PC-9 (cell line): ENCODE data around the gene LALBA. TPM values are rescaled to one million over a fixed set of nuclear protein-coding genes. Genes with fewer than 3 reads are reported as not detected.

Experiments used
- BruUV-seq: library from RNA; stranded (reverse); fragments of 400-500 nt; replicated peaks from 2 replicates; lab custom pipeline; 2021; lab: Mats Ljungman, UMichigan
- CTCF ChIA-PET: fragments of 300-600 bp; sonication (Branson Sonifier 250); formaldehyde crosslinking; loops from one replicate; lab custom pipeline; 2022; ENCODE audit warnings: antibody characterized with exemption; lab: Charles Lee
- POLR2A ChIA-PET: fragments of 300-600 bp; sonication (Branson Sonifier 250); formaldehyde crosslinking; loops from one replicate; lab custom pipeline; 2022; ENCODE audit warnings: antibody characterized with exemption; ENCODE audit not compliant: unreplicated experiment; lab: Charles Lee
- DNase-seq, 2 experiments: peaks; one replicate each; pipeline versions ENCODE4 v3.0.0 to v3.0.0-alpha.2; 2015 to 2022; ENCODE audit warnings: mixed read lengths in 1 of 2
- H2AFZ ChIP-seq: fragments of 200-600 bp; sonication (generic); 2 replicates; pipeline ENCODE4 v1.8.1; 2017; ENCODE audit warnings: antibody characterized with exemption
- H3F3A ChIP-seq: fragments of 200-600 bp; sonication (generic); 2 replicates; pipeline ENCODE4 v1.8.1; 2017; ENCODE audit warnings: antibody characterized with exemption, mild to moderate bottlenecking, low read depth; ENCODE audit not compliant: insufficient read depth
- H3K27ac ChIP-seq: fragments of 200-600 bp; sonication (generic); 2 replicates; pipeline ENCODE4 v1.6.1; 2016; ENCODE audit warnings: mixed run types
- H3K27me3 ChIP-seq: fragments of 200-600 bp; sonication (generic); 2 replicates; pipeline ENCODE4 v1.6.1; 2016; ENCODE audit warnings: low read depth, mixed run types; ENCODE audit not compliant: insufficient read depth
- H3K36me3 ChIP-seq: fragments of 200-600 bp; sonication (generic); 2 replicates; pipeline ENCODE4 v1.6.1; 2016; ENCODE audit warnings: low read depth, mixed run types
- H3K4me1 ChIP-seq: fragments of 200-600 bp; sonication (generic); replicated peaks from 2 replicates; pipeline ENCODE4 v1.6.1; 2016; ENCODE audit warnings: mixed run types; ENCODE audit not compliant: insufficient read depth
- H3K4me2 ChIP-seq: fragments of 200-600 bp; sonication (generic); 2 replicates; pipeline ENCODE4 v1.6.1; 2017; ENCODE audit warnings: mixed run types
- H3K4me3 ChIP-seq: fragments of 200-600 bp; sonication (generic); 2 replicates; pipeline ENCODE4 v1.6.1; 2016; ENCODE audit warnings: mixed run types
- H3K79me2 ChIP-seq: fragments of 200-600 bp; sonication (generic); 2 replicates; pipeline ENCODE4 v1.6.1; 2017; ENCODE audit warnings: low read depth, mixed run types
- H3K9me2 ChIP-seq: fragments of 200-600 bp; sonication (generic); 2 replicates; pipeline ENCODE4 v1.8.1; 2017; ENCODE audit warnings: mild to moderate bottlenecking; ENCODE audit not compliant: insufficient read depth
- H3K9me3 ChIP-seq: fragments of 200-600 bp; sonication (generic); 2 replicates; pipeline ENCODE4 v1.8.1; 2016; ENCODE audit warnings: low read depth; ENCODE audit not compliant: insufficient read depth
- H4K20me1 ChIP-seq: fragments of 200-600 bp; sonication (generic); 2 replicates; pipeline ENCODE4 v1.8.1; 2017; ENCODE audit not compliant: insufficient read depth
- EZH2 ChIP-seq: fragments of 200-600 bp; sonication (generic); IDR thresholded peaks from 2 replicates; pipeline ENCODE4 v1.8.0; 2017; ENCODE audit warnings: antibody characterized with exemption, low read depth
- intact Hi-C: fragments of 100-400 bp; cut with micrococcal nuclease; formaldehyde crosslinking; loops from one replicate; pipeline ENCODE4 v1.10.0; 2022; ENCODE audit not compliant: unreplicated experiment
- total RNA-seq: library from RNA; stranded (reverse); gene quantifications from 2 replicates; pipeline ENCODE4 v1.2.3, GENCODE V29; 2021
- TF ChIP-seq, protein P1 (sequence below): fragments of 200-600 bp; sonication (generic); conservative IDR thresholded peaks from 2 replicates; pipeline ENCODE4 v1.6.1; 2017; ENCODE audit warnings: mixed run types, antibody characterized with exemption, mild to moderate bottlenecking, moderate library complexity

The LALBA gene
- total RNA-seq, 1 experiment from 2014 or later: not detected

DNA sequence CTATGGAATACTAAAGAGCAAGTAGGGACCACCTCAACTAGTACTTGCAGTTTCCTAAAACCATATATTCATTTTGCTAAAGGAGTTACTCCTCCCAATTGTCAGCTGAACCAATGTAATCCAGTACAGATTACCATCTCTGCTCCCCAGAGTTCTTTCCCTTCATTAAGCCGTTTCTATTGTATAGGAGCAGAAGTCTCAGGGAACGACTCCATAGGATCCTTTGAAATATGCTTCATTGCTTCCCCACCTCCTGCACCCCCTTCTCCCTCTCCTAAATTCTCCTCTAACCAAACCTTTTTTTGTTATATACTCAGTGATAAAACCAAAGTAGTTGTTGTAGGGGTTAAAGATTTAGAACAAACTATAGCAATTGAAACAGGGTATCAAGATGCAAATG lies 30.7 kb upstream of the LALBA start:
- no peak for DNase-seq
- TF ChIP-seq, protein P1, sequence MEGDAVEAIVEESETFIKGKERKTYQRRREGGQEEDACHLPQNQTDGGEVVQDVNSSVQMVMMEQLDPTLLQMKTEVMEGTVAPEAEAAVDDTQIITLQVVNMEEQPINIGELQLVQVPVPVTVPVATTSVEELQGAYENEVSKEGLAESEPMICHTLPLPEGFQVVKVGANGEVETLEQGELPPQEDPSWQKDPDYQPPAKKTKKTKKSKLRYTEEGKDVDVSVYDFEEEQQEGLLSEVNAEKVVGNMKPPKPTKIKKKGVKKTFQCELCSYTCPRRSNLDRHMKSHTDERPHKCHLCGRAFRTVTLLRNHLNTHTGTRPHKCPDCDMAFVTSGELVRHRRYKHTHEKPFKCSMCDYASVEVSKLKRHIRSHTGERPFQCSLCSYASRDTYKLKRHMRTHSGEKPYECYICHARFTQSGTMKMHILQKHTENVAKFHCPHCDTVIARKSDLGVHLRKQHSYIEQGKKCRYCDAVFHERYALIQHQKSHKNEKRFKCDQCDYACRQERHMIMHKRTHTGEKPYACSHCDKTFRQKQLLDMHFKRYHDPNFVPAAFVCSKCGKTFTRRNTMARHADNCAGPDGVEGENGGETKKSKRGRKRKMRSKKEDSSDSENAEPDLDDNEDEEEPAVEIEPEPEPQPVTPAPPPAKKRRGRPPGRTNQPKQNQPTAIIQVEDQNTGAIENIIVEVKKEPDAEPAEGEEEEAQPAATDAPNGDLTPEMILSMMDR: no peak
- TF ChIP-seq EZH2: no peak
- H3K79me2 ChIP-seq: no peaks in the 10 kb centered on the region
- intact Hi-C loops: no loop called here
- H3F3A ChIP-seq: no peaks in the 10 kb centered on the region
- peaks cover 45% of the 10 kb centered on the region; the same call in 1 of the 2 replicates for H3K27me3 ChIP-seq
- H2AFZ ChIP-seq: no peak overlapping the region
- no peaks in the 10 kb centered on the region for H3K4me1 ChIP-seq
- H4K20me1 ChIP-seq: no peaks in the 10 kb centered on the region
- no peaks in the 10 kb centered on the region for H3K36me3 ChIP-seq
- no peaks in the 10 kb centered on the region for H3K9me2 ChIP-seq
- BruUV-seq: no TSS peak
- H3K4me2 ChIP-seq: no peak overlapping the region
- no peak overlapping the region for H3K4me3 ChIP-seq
- H3K9me3 ChIP-seq: no peaks in the 10 kb centered on the region
- CTCF ChIA-PET: no interaction called here
- no peak overlapping the region for H3K27ac ChIP-seq
- POLR2A ChIA-PET: no interaction called here

DNA sequence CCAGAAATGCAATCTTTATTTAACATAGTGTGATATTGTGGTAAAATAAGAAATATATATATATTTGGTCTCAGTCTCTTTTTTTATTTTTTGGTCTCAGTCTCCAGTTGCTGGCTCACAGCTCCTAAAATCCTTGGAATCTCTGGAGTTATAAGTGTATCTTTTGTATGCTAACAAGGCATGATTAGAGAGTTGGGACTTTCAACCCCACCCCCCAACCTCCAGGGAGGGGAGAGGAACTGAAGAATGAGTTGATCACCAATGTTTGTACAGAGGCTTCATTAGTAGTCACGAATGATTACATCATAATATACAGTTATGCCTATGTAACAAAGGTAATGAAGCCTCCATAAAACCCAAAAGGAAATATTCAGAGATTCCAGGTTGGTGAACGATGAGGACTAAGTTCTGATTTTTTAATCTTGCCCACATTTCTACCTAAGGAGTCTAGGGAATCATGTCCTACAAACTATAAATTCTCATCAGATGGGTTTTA lies 22.8 kb upstream of the LALBA start:
- no peak overlapping the region for H3K4me2 ChIP-seq
- TF ChIP-seq EZH2: no peak
- TF ChIP-seq, protein P1: no peak
- H2AFZ ChIP-seq: no peak overlapping the region
- intact Hi-C loops: no loop called here
- no peaks in the 10 kb centered on the region for H3F3A ChIP-seq
- H3K4me3 ChIP-seq: no peak overlapping the region
- no TSS peak for BruUV-seq
- POLR2A ChIA-PET: no interaction called here
- no peaks in the 10 kb centered on the region for H3K9me3 ChIP-seq
- CTCF ChIA-PET: no interaction called here
- peaks cover 24% of the 10 kb centered on the region for H3K27me3 ChIP-seq
- no peak for DNase-seq
- H4K20me1 ChIP-seq: no peaks in the 10 kb centered on the region
- no peak overlapping the region for H3K27ac ChIP-seq
- no peaks in the 10 kb centered on the region for H3K9me2 ChIP-seq
- no peaks in the 10 kb centered on the region for H3K79me2 ChIP-seq
- no peaks in the 10 kb centered on the region for H3K4me1 ChIP-seq
- H3K36me3 ChIP-seq: no peaks in the 10 kb centered on the region

DNA sequence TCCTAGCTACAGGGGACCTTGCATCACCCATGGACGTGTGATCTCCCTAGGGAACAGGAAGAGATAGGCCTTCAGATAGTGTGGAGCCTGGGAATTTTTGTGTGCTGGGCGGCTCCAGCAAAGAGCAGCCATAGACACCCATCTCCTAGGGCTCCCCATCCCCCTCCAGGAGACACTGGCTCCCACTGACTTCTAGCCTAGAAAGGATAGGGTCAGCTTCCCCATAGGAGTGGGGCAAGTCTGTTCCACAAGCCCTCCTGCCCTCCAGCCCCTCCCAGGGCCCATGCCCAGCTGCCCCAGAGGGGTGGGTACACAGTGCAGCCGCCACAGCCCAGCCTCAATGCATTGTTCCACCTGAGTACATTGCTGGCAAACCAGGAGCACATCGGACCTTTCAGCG lies 16.5 kb upstream of the LALBA start:
- H3K36me3 ChIP-seq: no peaks in the 10 kb centered on the region
- H3K9me3 ChIP-seq: no peaks in the 10 kb centered on the region
- H3F3A ChIP-seq: no peaks in the 10 kb centered on the region
- H3K4me2 ChIP-seq: no peak overlapping the region
- no peaks in the 10 kb centered on the region for H3K79me2 ChIP-seq
- H2AFZ ChIP-seq: no peak overlapping the region
- BruUV-seq: no TSS peak
- H3K9me2 ChIP-seq: no peaks in the 10 kb centered on the region
- no peak overlapping the region for H3K4me3 ChIP-seq
- intact Hi-C loops: no loop called here
- TF ChIP-seq, protein P1: no peak
- no peak for TF ChIP-seq EZH2
- DNase-seq: no peak
- ChIA-PET POLR2A (no interaction called here), CTCF (no interaction called here)
- no peaks in the 10 kb centered on the region for H4K20me1 ChIP-seq
- no peaks in the 10 kb centered on the region for H3K4me1 ChIP-seq
- H3K27me3 ChIP-seq: peaks cover 5% of the 10 kb centered on the region; the same call in 1 of the 2 replicates
- H3K27ac ChIP-seq: no peak overlapping the region
